Spleen (tissue), 11 donors: ENCODE measurements around the gene MGST2. TPM values are rescaled to one million over a fixed set of nuclear protein-coding genes. Genes with fewer than 3 reads are reported as not detected.

Experiments used
- DNase-seq: peaks from one replicate; pipeline ENCODE4 v3.0.0-alpha.2; 2020
- H3K27ac ChIP-seq, 8 donors: fragments of 200-600 bp; sonication (generic) in 7 of 8; 1 replicate in 4 of 8; 2 replicates in 4 of 8; pipeline versions ENCODE4 v1.5.0 to v1.8.0; 2016 to 2021; ENCODE audit warnings: inconsistent platforms in 4 of 8, mild to moderate bottlenecking in 4 of 8, moderate library complexity in 1 of 8
- H3K27me3 ChIP-seq, 7 donors: fragments of 200-600 bp; sonication (generic) in 6 of 7; replicated peaks in 1 of 7; 1 replicate in 4 of 7; 2 replicates in 3 of 7; pipeline versions ENCODE4 v1.5.0 to v1.8.0; 2016 to 2021; ENCODE audit warnings: inconsistent platforms in 3 of 7, mild to moderate bottlenecking in 1 of 7
- H3K36me3 ChIP-seq, 6 donors: fragments of 200-600 bp; sonication (generic) in 5 of 6; 1 replicate in 4 of 6; 2 replicates in 2 of 6; pipeline versions ENCODE4 v1.5.0 to v1.8.0; 2016 to 2021; ENCODE audit warnings: inconsistent platforms in 2 of 6
- H3K4me1 ChIP-seq, 6 donors: fragments of 200-600 bp; sonication (generic) in 5 of 6; 1 replicate in 3 of 6; 2 replicates in 3 of 6; pipeline versions ENCODE4 v1.5.0 to v1.8.0; 2016 to 2021; ENCODE audit warnings: inconsistent platforms in 3 of 6
- H3K4me3 ChIP-seq, 8 donors: fragments of 200-600 bp; sonication (generic) in 7 of 8; 1 replicate in 4 of 8; 2 replicates in 4 of 8; pipeline versions ENCODE4 v1.5.0 to v1.8.0; 2016 to 2021; ENCODE audit warnings: inconsistent platforms in 4 of 8, mild to moderate bottlenecking in 4 of 8, moderate library complexity in 2 of 8
- H3K9me3 ChIP-seq, 8 donors: fragments of 200-600 bp; sonication (generic) in 7 of 8; 1 replicate in 4 of 8; 2 replicates in 4 of 8; pipeline versions ENCODE4 v1.5.0 to v1.8.0; 2016 to 2021; ENCODE audit warnings: inconsistent platforms in 4 of 8
- POLR2A ChIP-seq, 3 donors: fragments of 450-650 bp; IDR thresholded peaks; one replicate each; pipeline ENCODE4 v1.5.1; 2017; ENCODE audit warnings: antibody characterized with exemption in 3 of 3, mild to moderate bottlenecking in 1 of 3
- POLR2AphosphoS5 ChIP-seq, 3 donors: sonication (generic); formaldehyde crosslinking; IDR thresholded peaks; one replicate each; pipeline ENCODE4 v1.5.1; 2017; ENCODE audit warnings: antibody characterized with exemption in 3 of 3
- WGBS, 5 donors: extraction: QIAGEN DNeasy Blood & Tissue Kit in 3 of 5; methylation state at CpG; one replicate each; pipeline versions ENCODE4 v1.1.5 to v1.1.7; 2013 to 2018; 5-methylcytosine and 5-hydroxymethylcytosine counted together
- intact Hi-C: fragments of 100-400 bp; cut with DNase I; formaldehyde crosslinking; loops from one replicate; pipeline ENCODE4 v1.15.0; 2023; ENCODE audit warnings: low total_unique reads
- polyA plus RNA-seq, 3 donors: library from polyadenylated mRNA; stranded (reverse); fragments of 200-250 nt; gene quantifications; one replicate each; pipeline ENCODE4 v1.2.1, GENCODE V29; 2013
- total RNA-seq, 7 donors: library from RNA; depleted of rRNA in 3 of 7; stranded (reverse); fragments of >200 nt in 3 of 7; fragmentation: NEBNext Ultra II Directional in 4 of 7; extraction: Animal tissue kit (Norgen Biotek cat#: 25700) in 4 of 7; gene quantifications; one replicate each; pipeline versions ENCODE4 v1.1.0 to v1.2.1, GENCODE V29; 2016 to 2021
- TF ChIP-seq, protein P1 (sequence below), 11 experiments: fragments of 200-600 bp in 7 of 11; fragments of 450-650 bp in 4 of 11; sonication (generic) in 4 of 11; IDR thresholded peaks in 8 of 11; conservative IDR thresholded peaks in 3 of 11; 1 replicate in 7 of 11; 2 replicates in 4 of 11; pipeline versions ENCODE4 v1.4.0 to v1.8.0; 2016 to 2021; ENCODE audit warnings: antibody characterized with exemption in 11 of 11, inconsistent platforms in 4 of 11, mild to moderate bottlenecking in 1 of 11
- donor health status: healthy with polysubstance abuse.
- donor health status: DM: no; HTN: no; CAD: no; lungs with moderate emphysema.
- donor health status: DM: no; HTN: no; CAD: no.
- donor health status: Bipolar disorder and iron deficiency.
- donor health status: healthy.
- donor health status: DM: no; HTN: no; CAD: no.
- donor health status: DM: yes; HTN: yes; CAD: no.

Gene MGST2
- total and polyA plus RNA-seq, 10 donors: 26.9 to 114 (median 59.6) TPM

GRCh38 chr4:139622901-139623381 is 42.7 kb upstream of the MGST2 start:
- 65 to 94% (median 67%) methylated on average over 3 to 4 of the region's 4 CpGs for WGBS, 5 donors
- intact Hi-C loops: no loop called here
- Histone ChIP-seq H3K27ac (no peak overlapping the region), H3K4me3 (no peak overlapping the region), H3K27me3 (no peaks in the 10 kb centered on the region), H3K4me1 (no peaks in the 10 kb centered on the region), H3K9me3 (no peaks in the 10 kb centered on the region), H3K36me3 (no peaks in the 10 kb centered on the region)
- DNase-seq: no peak
- TF ChIP-seq POLR2A (IDR thresholded peaks at IDR 0.05) (no peak), POLR2AphosphoS5 (IDR thresholded peaks at IDR 0.05) (no peak)
- TF ChIP-seq, protein P1, sequence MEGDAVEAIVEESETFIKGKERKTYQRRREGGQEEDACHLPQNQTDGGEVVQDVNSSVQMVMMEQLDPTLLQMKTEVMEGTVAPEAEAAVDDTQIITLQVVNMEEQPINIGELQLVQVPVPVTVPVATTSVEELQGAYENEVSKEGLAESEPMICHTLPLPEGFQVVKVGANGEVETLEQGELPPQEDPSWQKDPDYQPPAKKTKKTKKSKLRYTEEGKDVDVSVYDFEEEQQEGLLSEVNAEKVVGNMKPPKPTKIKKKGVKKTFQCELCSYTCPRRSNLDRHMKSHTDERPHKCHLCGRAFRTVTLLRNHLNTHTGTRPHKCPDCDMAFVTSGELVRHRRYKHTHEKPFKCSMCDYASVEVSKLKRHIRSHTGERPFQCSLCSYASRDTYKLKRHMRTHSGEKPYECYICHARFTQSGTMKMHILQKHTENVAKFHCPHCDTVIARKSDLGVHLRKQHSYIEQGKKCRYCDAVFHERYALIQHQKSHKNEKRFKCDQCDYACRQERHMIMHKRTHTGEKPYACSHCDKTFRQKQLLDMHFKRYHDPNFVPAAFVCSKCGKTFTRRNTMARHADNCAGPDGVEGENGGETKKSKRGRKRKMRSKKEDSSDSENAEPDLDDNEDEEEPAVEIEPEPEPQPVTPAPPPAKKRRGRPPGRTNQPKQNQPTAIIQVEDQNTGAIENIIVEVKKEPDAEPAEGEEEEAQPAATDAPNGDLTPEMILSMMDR (IDR thresholded peaks at IDR 0.05 in 8 of 11, conservative IDR thresholded peaks at IDR 0.05 in 3 of 11): no peak

DNA sequence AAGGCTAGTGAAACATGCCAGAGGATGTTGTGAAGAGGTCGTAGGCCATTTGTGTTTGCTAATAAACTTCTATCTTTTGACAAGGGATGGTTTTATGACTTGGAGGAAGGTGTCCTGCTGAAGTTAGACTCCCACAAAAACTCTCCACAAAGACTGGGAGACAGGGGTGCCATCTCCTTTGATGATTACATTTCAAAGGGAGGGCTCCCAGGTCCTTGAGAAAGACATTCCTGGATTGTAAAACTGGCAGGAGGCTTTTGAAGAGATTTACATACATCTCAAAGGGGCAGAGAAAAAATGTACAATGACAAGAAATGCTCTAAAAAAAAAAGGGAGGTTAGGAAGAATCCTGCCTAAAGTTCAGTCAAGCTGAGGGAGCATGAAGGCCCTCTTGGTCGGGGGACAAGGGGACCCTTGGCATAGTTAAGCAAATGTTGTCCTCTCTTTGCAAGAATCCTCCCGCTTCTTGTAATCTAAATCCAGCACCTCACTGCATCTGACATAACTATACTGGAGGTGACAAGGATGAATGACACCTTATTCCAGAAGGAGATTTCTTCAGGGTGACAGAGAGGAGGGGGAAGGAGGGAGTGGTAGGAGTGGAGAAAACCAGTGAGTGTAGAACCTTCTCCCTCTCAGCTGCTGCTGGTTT is 41.1 kb upstream of the MGST2 start:
- no peaks in the 10 kb centered on the region for H3K4me1 ChIP-seq
- DNase-seq: no peak
- no peak overlapping the region for H3K27ac ChIP-seq
- no peaks in the 10 kb centered on the region for H3K9me3 ChIP-seq
- 74 to 79% (median 75%) methylated on average over 3 of the region's 3 CpGs for WGBS, 5 donors
- no peaks in the 10 kb centered on the region for H3K36me3 ChIP-seq
- no peak overlapping the region for H3K4me3 ChIP-seq
- H3K27me3 ChIP-seq: no peaks in the 10 kb centered on the region
- intact Hi-C loops: no loop called here
- TF ChIP-seq POLR2A (IDR thresholded peaks at IDR 0.05): no peak
- TF ChIP-seq, protein P1 (IDR thresholded peaks at IDR 0.05 in 8 of 11, conservative IDR thresholded peaks at IDR 0.05 in 3 of 11): no peak
- TF ChIP-seq POLR2AphosphoS5 (IDR thresholded peaks at IDR 0.05): no peak

DNA sequence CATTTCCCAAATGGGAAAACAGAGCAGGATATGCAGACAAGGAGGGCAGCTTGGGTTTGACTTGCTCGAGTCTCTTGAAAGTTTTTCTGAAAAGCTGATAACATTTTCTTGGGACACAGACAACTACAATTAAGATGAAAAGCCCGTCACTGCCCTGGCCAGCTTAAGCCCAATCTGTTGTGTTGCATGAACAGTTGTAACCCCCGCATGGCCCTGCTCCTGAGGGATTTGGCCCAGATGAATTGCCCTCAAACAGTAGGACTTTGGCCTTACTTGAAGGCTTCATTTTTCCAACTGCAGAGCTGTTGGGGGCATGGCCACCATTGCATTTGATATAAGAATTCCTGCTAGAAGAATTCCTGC is 40.5 kb upstream of the MGST2 start:
- H3K9me3 ChIP-seq: no peaks in the 10 kb centered on the region
- no peak overlapping the region for H3K27ac ChIP-seq
- DNase-seq: no peak
- no peak overlapping the region for H3K4me3 ChIP-seq
- intact Hi-C loops: no loop called here
- TF ChIP-seq POLR2AphosphoS5 (IDR thresholded peaks at IDR 0.05): no peak
- TF ChIP-seq POLR2A (IDR thresholded peaks at IDR 0.05): no peak
- TF ChIP-seq, protein P1 (IDR thresholded peaks at IDR 0.05 in 8 of 11, conservative IDR thresholded peaks at IDR 0.05 in 3 of 11): no peak
- H3K27me3 ChIP-seq: no peaks in the 10 kb centered on the region
- WGBS, 5 donors: 57 to 88% (median 80%) methylated on average over 3 of the region's 3 CpGs
- no peaks in the 10 kb centered on the region for H3K36me3 ChIP-seq
- H3K4me1 ChIP-seq: no peaks in the 10 kb centered on the region

- Histone ChIP-seq H3K4me3 (no peak overlapping the region), H3K9me3 (no peaks in the 10 kb centered on the region), H3K4me1 (no peaks in the 10 kb centered on the region), H3K27me3 (no peaks in the 10 kb centered on the region), H3K27ac (no peak overlapping the region), H3K36me3 (no peaks in the 10 kb centered on the region)
- intact Hi-C loops: no loop called here
- TF ChIP-seq, protein P1 (IDR thresholded peaks at IDR 0.05 in 8 of 11, conservative IDR thresholded peaks at IDR 0.05 in 3 of 11): no peak
- TF ChIP-seq POLR2A (IDR thresholded peaks at IDR 0.05): no peak
- TF ChIP-seq POLR2AphosphoS5 (IDR thresholded peaks at IDR 0.05): no peak
- DNase-seq: no peak
- 84 to 100% (median 90%) methylated on average over 3 to 4 of the region's 4 CpGs for WGBS, 5 donors
Observed at GRCh38 chr4:139625482-139625881, 40.1 kb upstream of the MGST2 start.
